Measurements from ENCODE around the gene NFASC. TPM values are rescaled to one million over a fixed set of nuclear protein-coding genes. Genes with fewer than 3 reads are reported as not detected.

Gene NFASC
- polyA plus RNA-seq, 3 donors: 0.08 TPM; not detected in 2

- Histone ChIP-seq H3K36me3 (replicated peaks in 1 of 2; ENCODE audit: control insufficient read depth in 1 of 2, insufficient read depth in 2 of 2, low read length in 2 of 2) (no peaks in the 10 kb centered on the region), H3K9me3 (replicated peaks in 1 of 2; ENCODE audit: control insufficient read depth in 1 of 2, insufficient read depth in 1 of 2, low read length in 2 of 2) (no peaks in the 10 kb centered on the region), H2AFZ (ENCODE audit: insufficient read depth, low read depth, low read length, poor library complexity, severe bottlenecking) (no peak overlapping the region), H3K4me3 (replicated peaks in 1 of 3; ENCODE audit: low read depth in 2 of 3, low read length in 3 of 3) (no peak overlapping the region), H3K27me3 (ENCODE audit: control insufficient read depth in 2 of 2, insufficient read depth in 2 of 2, low read length in 2 of 2) (peaks cover 0 to 3% of the 10 kb centered on the region in 2 donors), H3K4me1 (ENCODE audit: control insufficient read depth in 1 of 2, insufficient read depth in 2 of 2, low read length in 2 of 2) (no peaks in the 10 kb centered on the region), H3K4me2 (replicated peaks; ENCODE audit: extremely low read depth, low read length, poor library complexity, severe bottlenecking) (no peak overlapping the region), H3K27ac (ENCODE audit: low read depth in 1 of 2, low read length in 2 of 2) (no peak overlapping the region), H4K20me1 (ENCODE audit: insufficient read depth, low read length) (no peaks in the 10 kb centered on the region), H3K9ac (ENCODE audit: insufficient read depth, low read length, poor library complexity, severe bottlenecking) (no peak overlapping the region), H3K79me2 (ENCODE audit: insufficient read depth, low read length) (no peaks in the 10 kb centered on the region)
- no peak for DNase-seq
- Mint-ChIP-seq H3K36me3 (no peaks in the 10 kb centered on the region), H3K4me1 (no peaks in the 10 kb centered on the region), H3K9me3 (peaks cover 0 to 1% (median 0%) of the 10 kb centered on the region in 7 donors), H3K4me3 (no peak overlapping the region), H3K27ac (no peak overlapping the region), H3K27me3 (ENCODE audit: low read depth in 3 of 3) (peaks cover 10 to 28% (median 23%) of the 10 kb centered on the region in 3 donors)
- intact Hi-C loops (cut with micrococcal nuclease): no loop called here
- TF ChIP-seq CTCF (IDR thresholded peaks at IDR 0.05): no peak
- WGBS (ENCODE audit: insufficient coverage): 80% methylated on average over 1 of the region's 4 CpGs
Measured at GRCh38 chr1:204923626-204924012, 53.0 kb downstream of the NFASC start.

GRCh38 chr1:204924013-204924759 lies 53.5 kb downstream of the NFASC start:
- no peak overlapping the region for H3K4me3 ChIP-seq (replicated peaks in 1 of 3; ENCODE audit: low read depth in 2 of 3, low read length in 3 of 3)
- 85% methylated on average over 3 of the region's 5 CpGs for WGBS (ENCODE audit: insufficient coverage)
- DNase-seq: no peak
- no peaks in the 10 kb centered on the region for H4K20me1 ChIP-seq (ENCODE audit: insufficient read depth, low read length)
- no peak overlapping the region for H3K4me3 Mint-ChIP-seq
- no peak overlapping the region for H3K27ac ChIP-seq (ENCODE audit: low read depth in 1 of 2, low read length in 2 of 2)
- H3K36me3 Mint-ChIP-seq: no peaks in the 10 kb centered on the region
- peaks cover 0 to 3% of the 10 kb centered on the region in 2 donors for H3K27me3 ChIP-seq (ENCODE audit: control insufficient read depth in 2 of 2, insufficient read depth in 2 of 2, low read length in 2 of 2)
- no peaks in the 10 kb centered on the region for H3K4me1 Mint-ChIP-seq
- no peaks in the 10 kb centered on the region for H3K4me1 ChIP-seq (ENCODE audit: control insufficient read depth in 1 of 2, insufficient read depth in 2 of 2, low read length in 2 of 2)
- intact Hi-C loops (cut with micrococcal nuclease): no loop called here
- no peak overlapping the region for H2AFZ ChIP-seq (ENCODE audit: insufficient read depth, low read depth, low read length, poor library complexity, severe bottlenecking)
- peaks cover 6 to 31% (median 23%) of the 10 kb centered on the region in 3 donors for H3K27me3 Mint-ChIP-seq (ENCODE audit: low read depth in 3 of 3)
- no peaks in the 10 kb centered on the region for H3K36me3 ChIP-seq (replicated peaks in 1 of 2; ENCODE audit: control insufficient read depth in 1 of 2, insufficient read depth in 2 of 2, low read length in 2 of 2)
- no peaks in the 10 kb centered on the region for H3K79me2 ChIP-seq (ENCODE audit: insufficient read depth, low read length)
- no peak overlapping the region for H3K27ac Mint-ChIP-seq
- H3K9me3 ChIP-seq (replicated peaks in 1 of 2; ENCODE audit: control insufficient read depth in 1 of 2, insufficient read depth in 1 of 2, low read length in 2 of 2): no peaks in the 10 kb centered on the region
- no peak overlapping the region for H3K4me2 ChIP-seq (replicated peaks; ENCODE audit: extremely low read depth, low read length, poor library complexity, severe bottlenecking)
- no peak for TF ChIP-seq CTCF (IDR thresholded peaks at IDR 0.05)
- peaks cover 0 to 1% (median 0%) of the 10 kb centered on the region in 7 donors for H3K9me3 Mint-ChIP-seq
- no peak overlapping the region for H3K9ac ChIP-seq (ENCODE audit: insufficient read depth, low read length, poor library complexity, severe bottlenecking)

Measured in CD14-positive monocyte (primary cell).